Measurements from ENCODE around the gene CCDC32.

The CCDC32 gene

GRCh38 chr15:40567111-40567510, 2.3 kb upstream of the CCDC32 start:
- DNase-seq (ENCODE audit: low read depth, low spot score), result no peak

- DNase-seq (ENCODE audit: low read depth, low spot score), result no peak
Measured at GRCh38 chr15:40565333-40566238, 744 bp upstream of the CCDC32 start.

DNA sequence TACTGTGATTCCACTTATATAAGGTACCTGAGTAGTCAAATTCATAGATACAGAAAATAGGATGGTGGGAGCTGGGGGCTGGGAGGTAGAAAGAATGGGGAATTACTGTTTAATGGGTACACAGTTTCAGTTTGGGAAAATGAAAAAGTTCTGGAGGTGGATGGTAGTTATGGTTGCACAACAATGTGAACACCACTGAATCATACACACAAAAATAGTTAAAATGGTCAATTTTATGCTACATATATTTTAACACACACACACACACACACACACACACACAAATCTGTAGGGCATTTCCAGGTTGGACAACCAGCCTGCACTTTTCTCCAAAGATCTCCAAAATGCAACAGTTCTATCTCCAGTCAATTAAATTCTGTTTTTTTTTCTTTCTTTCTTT, 1.4 kb downstream of the CCDC32 start:
- DNase-seq (ENCODE audit: low read depth, low spot score), result no peak

- DNase-seq (ENCODE audit: low read depth, low spot score), result no peak
Measured at GRCh38 chr15:40562691-40563090, 2.2 kb downstream of the CCDC32 start.

DNA sequence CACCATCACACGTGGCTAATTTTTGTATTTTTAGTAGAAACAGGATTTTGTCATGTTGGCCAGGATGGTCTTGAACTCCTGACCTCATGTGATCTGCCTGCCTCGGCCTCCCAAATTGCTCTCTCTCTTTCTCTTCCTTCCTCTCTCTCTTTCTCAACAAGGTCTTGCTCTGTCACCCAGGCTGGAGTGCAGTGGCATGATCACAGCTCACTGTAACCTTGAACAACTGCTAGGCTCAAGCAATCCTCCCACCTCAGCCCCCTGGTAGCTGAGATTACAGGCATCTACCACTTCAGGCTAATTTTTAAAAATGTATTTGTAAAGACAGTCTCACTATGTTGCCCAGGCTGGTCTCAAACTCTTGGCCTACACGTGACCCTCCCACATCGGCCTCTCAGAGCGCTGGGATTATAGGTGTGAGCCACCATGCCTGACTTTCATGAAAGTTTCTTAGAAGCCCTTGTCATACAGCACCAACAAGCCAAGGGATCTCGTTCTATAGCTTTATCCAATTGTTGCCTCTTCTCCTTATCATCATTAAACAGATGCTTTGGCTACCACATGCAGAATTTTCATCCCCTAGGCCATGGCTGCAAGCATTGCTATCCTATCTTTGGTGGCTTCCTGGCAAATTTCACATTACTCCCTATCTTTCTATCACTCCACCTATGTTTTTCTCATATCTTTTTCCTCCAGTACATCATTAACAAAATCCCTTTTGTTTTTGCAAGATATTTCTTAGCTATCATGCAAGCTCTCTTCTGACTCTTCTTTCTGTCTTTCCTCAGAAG, 5.7 kb downstream of the CCDC32 start:
- DNase-seq (ENCODE audit: low read depth, low spot score), result no peak

GRCh38 chr15:40555876-40556275, 9.0 kb downstream of the CCDC32 start:
- DNase-seq (ENCODE audit: low read depth, low spot score), result no peak

DNA sequence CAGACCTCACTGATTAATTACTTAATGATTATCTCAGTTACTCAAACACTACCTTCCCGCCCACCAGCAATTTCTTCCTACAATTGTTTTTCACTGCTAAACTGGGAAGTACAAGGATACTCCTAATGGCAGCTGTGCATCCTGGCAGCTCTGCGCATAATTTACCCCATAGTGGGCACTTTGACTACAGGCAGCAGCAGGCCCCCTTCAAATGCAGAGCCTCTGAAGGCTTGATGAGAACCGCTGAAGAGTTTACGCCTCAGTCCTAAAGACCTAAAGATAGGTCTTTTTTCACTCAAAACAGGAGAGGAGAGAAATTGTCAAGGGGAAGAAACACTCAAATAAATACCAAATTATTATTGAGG, 10.7 kb downstream of the CCDC32 start:
- DNase-seq (ENCODE audit: low read depth, low spot score), result no peak

- no peak for DNase-seq (ENCODE audit: low read depth, low spot score)
Measured at GRCh38 chr15:40550341-40551037, 14.4 kb downstream of the CCDC32 start.

- DNase-seq (ENCODE audit: low read depth, low spot score), result no peak
Measured at GRCh38 chr15:40549894-40550293, 14.9 kb downstream of the CCDC32 start.

- no peak for DNase-seq (ENCODE audit: low read depth, low spot score)
Measured at GRCh38 chr15:40548610-40549009, 16.2 kb downstream of the CCDC32 start.

- no peak for DNase-seq (ENCODE audit: low read depth, low spot score)
Measured at GRCh38 chr15:40545457-40545856, 19.4 kb downstream of the CCDC32 start.

GRCh38 chr15:40543631-40544294, 21.1 kb downstream of the CCDC32 start:
- DNase-seq (ENCODE audit: low read depth, low spot score), result no peak

DNA sequence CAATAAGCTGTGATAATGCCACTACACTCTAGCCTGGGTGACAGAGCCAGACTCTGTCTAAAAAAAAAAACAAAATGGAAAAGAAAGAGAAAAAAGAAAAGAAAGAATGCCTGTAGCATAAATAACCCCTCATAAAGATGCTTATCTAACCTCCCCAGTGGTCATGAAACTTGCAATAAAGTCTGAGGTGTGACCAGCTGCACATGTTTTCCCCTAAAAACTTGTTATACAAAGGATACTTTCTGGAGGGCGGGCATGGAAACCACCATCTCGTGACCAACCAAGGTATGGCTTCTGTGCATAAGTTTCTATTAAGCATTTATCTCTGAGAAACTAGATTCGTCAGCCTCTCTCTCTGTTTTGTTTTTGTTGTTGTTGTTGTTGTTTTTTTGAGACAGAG, 21.8 kb downstream of the CCDC32 start:
- no peak for DNase-seq (ENCODE audit: low read depth, low spot score)

DNA sequence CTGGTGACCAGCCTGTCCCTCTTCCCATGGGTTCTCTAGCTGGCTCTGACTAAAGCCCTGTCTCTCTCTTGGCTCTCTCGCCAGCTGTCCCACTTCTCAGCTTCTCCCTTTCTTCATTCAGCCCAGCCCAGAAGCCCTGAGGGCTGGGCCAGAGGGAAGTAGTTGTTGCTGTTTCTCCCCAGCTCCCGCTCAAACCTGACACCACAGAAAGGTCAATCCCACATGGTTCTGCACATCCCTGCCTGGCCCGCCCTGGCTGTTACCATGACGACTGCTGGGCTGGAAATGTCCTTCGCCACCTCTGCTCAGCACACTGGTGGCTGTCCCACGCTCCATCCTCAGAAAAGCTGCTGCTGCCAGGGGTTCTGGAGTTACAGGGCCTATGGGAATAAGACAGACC, 25.9 kb downstream of the CCDC32 start:
- DNase-seq (ENCODE audit: low read depth, low spot score), result no peak

DNA sequence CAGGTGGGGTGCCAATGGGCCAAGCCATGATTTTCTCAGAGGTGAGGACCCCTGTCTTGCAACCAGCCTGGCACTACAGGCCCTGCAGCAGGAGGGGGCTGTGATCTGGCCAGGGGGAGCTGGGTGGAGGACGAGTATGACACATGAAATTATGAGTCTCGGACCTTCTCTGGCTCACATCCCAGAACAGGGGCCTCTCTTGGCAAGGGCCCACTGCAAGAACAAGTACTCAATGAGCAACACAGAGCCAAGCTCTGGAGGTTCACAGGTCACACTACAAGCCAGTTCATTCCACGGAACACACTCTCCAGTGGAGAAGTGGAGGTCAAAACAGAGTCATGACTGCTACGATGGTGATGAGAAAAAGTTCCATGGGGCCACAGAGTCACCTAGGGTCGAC, 28.3 kb downstream of the CCDC32 start:
- no peak for DNase-seq (ENCODE audit: low read depth, low spot score)

- DNase-seq (ENCODE audit: low read depth, low spot score), result no peak
Measured at GRCh38 chr15:40534371-40534770, 30.5 kb downstream of the CCDC32 start.

DNA sequence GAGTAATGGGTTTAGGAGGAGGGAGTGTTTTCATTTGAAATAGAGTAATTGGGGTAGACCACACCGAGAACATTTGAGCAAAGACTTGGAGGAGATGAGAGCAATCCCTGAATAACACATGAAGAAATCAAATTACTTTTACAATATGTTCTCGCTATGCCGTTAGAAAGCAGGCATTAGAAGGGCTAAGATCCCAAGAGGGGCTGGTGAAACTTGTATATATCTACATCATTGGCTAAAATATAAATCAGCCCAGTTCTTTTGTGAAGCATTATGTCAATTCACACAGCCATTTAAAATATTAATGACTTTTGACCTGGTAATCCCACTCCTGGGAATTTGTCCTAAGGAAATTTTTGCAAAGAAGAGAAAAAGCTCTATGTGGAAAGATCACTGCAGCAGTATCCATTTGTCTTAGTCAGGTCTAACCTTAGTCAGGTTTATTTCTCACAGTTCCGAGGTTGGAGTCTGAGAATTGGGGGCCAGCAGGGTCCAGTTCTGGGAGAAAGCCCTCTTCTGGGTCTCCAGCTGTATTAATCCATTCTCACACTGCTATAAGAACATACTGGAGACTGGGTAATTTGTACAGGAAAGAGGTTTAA, 31.0 kb downstream of the CCDC32 start:
- no peak for DNase-seq (ENCODE audit: low read depth, low spot score)

- no peak for DNase-seq (ENCODE audit: low read depth, low spot score)
Measured at GRCh38 chr15:40528801-40529200, 36.0 kb downstream of the CCDC32 start.

DNA sequence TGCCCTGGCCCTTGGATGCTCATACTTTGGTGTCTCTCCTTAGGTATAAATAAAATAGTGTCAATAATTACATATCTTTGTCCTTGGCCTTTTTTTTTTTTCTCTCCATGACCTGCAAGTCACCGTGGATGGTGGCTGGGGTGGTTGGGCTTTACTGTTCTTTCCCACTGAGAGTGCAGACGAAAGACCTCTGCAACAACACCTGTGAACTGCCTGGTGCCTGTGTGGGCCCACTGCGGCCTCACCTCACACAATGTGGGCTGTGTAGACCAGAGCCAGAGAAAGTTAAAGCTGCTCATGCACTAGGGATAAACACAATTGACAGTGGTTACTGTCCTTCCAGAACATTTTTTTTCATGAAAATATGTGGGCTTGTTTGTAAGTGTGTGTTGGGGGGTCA, 39.0 kb downstream of the CCDC32 start:
- no peak for DNase-seq (ENCODE audit: low read depth, low spot score)

- DNase-seq (ENCODE audit: low read depth, low spot score), result no peak
Measured at GRCh38 chr15:40523611-40524010, 41.2 kb downstream of the CCDC32 start.

GRCh38 chr15:40516322-40516721, 48.5 kb downstream of the CCDC32 start:
- no peak for DNase-seq (ENCODE audit: low read depth, low spot score)

Measured in brain pericyte (primary cell).